NB4 (cell line): Measurements from ENCODE around the gene FLNC.

Experiments used
- CTCF ChIP-seq: IDR thresholded peaks from one replicate; pipeline ENCODE4 v1.5.1; 2012; ENCODE audit warnings: low read depth, low read length
- MYC ChIP-seq: IDR thresholded peaks from 2 replicates; pipeline ENCODE4 v1.6.1; 2011; ENCODE audit warnings: low read depth, low read length
- POLR2A ChIP-seq: IDR thresholded peaks from 2 replicates; pipeline ENCODE4 v1.6.1; 2011; ENCODE audit warnings: mild to moderate bottlenecking; ENCODE audit not compliant: insufficient read length; ENCODE audit errors: extremely low read depth

GRCh38 chr7:128831994-128832879, 2.0 kb downstream of the FLNC start:
- TF ChIP-seq CTCF (no peak), POLR2A (no peak), MYC (no peak)
